COLO668 (cell line): ENCODE results near the gene S100A14.
"Not testable (repeated sequence)": the region's sequence is repeated elsewhere in the genome, so short reads cannot be mapped to it uniquely, and the experiment has no call there.

Experiments
- DNase-seq: peaks from one replicate; lab custom pipeline; 2025; ENCODE audit not compliant: unreplicated experiment; lab: John Stamatoyannopoulos, UW

Gene S100A14

GRCh38 chr1:153588482-153588881 lies 27.6 kb downstream of the S100A14 start:
- DNase-seq = no peak

GRCh38 chr1:153588033-153588432 lies 28.1 kb downstream of the S100A14 start:
- not testable (repeated sequence) for DNase-seq

- DNase-seq = no peak
These were observed 28.8 kb downstream of the S100A14 start for GRCh38 chr1:153587314-153587713.

GRCh38 chr1:153586347-153586746 lies 29.8 kb downstream of the S100A14 start:
- DNase-seq = no peak

DNA sequence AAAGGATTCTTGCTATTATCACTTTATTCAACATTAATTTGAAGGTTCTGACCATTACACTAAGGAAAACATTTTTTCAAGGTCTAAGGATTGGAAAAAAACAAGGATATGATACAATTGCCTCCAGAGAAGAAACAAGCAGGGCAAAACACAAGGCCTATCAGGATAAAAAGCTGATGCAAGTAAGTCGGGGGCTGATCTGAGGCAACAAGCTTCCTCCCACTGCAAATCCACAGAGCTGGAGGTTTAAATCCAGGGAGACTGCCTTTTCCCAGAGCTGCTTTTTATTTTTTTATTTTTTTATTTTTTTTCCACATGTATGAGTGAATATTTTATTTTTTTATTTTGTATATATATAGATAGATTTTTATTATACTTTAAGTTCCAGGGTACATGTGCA lies 31.1 kb downstream of the S100A14 start:
- no peak for DNase-seq

GRCh38 chr1:153583976-153584375 lies 32.1 kb downstream of the S100A14 start:
- no peak for DNase-seq

GRCh38 chr1:153583514-153583913 lies 32.6 kb downstream of the S100A14 start:
- not testable (repeated sequence) for DNase-seq

GRCh38 chr1:153582836-153583235 lies 33.3 kb downstream of the S100A14 start:
- not testable (repeated sequence) for DNase-seq

GRCh38 chr1:153578936-153579335 lies 37.2 kb downstream of the S100A14 start:
- no peak for DNase-seq

GRCh38 chr1:153578490-153578889 lies 37.6 kb downstream of the S100A14 start:
- no peak for DNase-seq

DNA sequence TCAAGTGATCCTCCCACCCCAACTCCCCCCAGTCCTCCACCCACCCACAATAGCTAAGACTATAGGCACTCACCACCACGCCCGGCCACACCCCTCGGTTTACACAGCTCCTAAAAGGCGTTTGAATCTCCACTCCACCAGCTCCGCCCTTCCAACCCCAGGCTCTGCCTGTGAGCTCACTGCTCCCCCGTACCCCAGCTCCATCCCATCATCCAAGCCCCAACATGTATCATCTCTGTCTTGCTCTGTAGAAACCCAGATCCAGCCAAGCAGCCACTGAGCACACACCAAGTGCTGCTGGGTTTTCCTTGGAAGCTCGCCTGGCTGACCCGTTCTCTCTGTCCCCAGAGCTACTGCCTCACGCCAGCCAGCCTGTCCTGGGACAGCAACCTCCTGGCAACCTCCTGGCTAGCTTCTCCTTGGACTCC lies 38.5 kb downstream of the S100A14 start:
- DNase-seq = no peak

DNA sequence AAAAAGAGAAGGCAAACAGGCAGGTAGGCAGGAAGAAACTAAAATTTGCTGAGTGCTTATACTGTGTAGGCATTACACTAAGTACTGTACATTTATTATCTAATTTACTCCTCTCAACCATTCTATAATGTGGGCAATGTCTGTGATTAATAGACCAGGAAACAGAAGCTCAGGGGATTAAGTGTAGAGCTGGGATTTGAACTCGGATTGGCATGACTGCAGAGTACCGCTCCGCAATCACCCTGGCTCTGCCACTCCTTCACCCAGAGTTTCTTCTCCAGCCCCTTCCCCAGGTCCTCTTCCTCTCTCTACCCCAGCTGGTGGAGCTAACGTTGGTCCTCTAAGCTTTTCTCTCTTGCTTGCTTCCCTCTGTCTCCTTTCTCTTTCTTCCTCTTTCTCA lies 39.0 kb downstream of the S100A14 start:
- DNase-seq = no peak

- DNase-seq = not testable (repeated sequence)
These were observed 40.6 kb downstream of the S100A14 start for GRCh38 chr1:153575497-153575896.

DNA sequence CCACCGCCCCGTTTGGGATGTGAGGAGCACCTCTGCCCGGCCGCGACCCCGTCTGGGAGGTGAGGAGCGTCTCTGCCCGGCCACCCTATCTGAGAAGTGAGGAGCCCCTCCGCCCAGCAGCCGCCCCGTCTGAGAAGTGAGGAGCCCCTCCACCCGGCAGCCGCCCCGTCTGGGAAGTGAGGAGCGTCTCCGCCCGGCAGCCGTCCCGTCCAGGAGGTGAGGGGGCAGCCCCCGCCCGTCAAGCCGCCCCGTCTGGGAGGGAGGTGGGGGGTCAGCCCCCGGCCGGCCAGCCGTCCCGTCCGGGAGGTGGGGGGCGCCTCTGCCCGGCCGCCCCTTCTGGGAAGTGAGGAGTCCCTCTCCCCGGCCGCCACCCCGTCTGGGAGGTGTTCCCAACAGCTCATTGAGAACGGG lies 41.0 kb downstream of the S100A14 start:
- DNase-seq = not testable (repeated sequence)

GRCh38 chr1:153573351-153573750 lies 42.8 kb downstream of the S100A14 start:
- DNase-seq = no peak

DNA sequence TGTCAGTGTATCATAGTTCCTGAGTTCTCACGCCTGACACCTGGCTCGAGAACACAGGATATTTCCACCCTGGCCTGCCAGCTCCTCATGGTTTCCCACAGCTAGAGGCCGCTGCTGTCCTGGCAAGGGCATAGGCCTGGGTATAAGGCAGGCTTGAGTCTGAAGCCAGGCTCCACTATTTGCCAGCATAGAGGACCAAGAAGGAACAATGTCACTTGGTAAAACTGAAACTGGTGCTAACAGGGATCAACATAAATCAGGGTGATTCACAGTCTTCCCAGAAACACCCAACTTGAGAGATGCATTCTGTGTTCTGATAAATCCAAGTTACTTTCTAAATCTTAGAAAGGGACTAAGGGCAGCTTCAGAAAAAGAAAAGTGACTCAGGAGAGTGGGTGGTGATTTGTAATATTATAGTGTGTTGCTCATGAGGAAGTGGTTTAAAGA lies 43.5 kb downstream of the S100A14 start:
- DNase-seq = peak; percentile 73

- DNase-seq = no peak
These were observed 44.4 kb downstream of the S100A14 start for GRCh38 chr1:153571706-153572105.

DNA sequence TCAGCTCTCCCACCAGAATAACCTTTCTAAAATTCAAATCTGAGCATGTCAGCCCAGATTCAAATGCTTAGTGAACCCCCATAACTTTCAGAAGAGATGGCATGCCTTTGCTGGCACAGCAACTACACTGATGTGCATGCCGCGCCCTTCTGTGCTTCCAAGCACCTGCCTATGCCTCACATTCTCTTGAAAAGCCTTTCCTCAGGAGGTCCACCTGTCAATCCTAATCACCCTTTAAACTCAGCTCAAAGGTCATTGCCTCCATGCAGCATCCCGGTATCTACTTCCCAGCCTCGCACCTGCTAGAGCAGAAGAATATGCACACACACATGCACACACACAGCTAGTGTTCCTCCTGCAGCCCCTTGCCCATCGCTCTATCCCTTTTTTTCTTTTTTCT lies 45.3 kb downstream of the S100A14 start:
- DNase-seq = peak; percentile 66

DNA sequence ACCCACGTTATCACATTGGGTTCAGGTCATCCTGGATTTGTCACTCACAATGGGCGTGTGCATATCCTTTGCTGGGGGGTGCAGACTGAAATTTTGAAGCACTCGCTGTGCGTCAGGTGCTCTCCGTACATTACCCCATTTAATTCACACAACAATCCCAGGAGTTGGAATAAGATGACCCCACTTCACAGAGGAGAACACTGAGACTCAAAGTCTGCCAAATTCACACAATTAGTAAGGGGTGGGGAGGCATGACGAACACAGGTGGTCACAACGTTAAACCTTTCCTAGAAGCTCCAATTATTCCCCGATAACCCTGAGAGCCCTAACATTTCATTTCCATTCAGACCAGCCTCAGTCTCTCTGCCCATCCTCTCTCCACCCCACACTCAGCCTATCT lies 46.7 kb downstream of the S100A14 start:
- no peak for DNase-seq

- DNase-seq = peak; percentile 93
These were observed 47.6 kb downstream of the S100A14 start for GRCh38 chr1:153568367-153569099.

GRCh38 chr1:153567621-153568366 lies 48.3 kb downstream of the S100A14 start:
- DNase-seq = peak; percentile 35
